GM23248 (cell line): ENCODE data around the gene HOXC12.
A peak's percentile ranks its signal among the peaks of the same experiment; 100 is the strongest.

Experiments
- EZH2 ChIP-seq: fragments of 200-600 bp; sonication (generic); IDR thresholded peaks from 2 replicates; pipeline ENCODE4 v1.6.1; 2018; ENCODE audit warnings: antibody characterized with exemption, mild to moderate bottlenecking; ENCODE audit not compliant: insufficient read depth, poor library complexity, severe bottlenecking
- EZH2phosphoT487 ChIP-seq: fragments of 200-600 bp; sonication (generic); IDR thresholded peaks from 2 replicates; pipeline ENCODE4 v1.6.1; 2018; ENCODE audit warnings: antibody characterized with exemption, moderate library complexity, mild to moderate bottlenecking, low read depth; ENCODE audit not compliant: insufficient read depth

GRCh38 chr12:53939141-53940108, 15.3 kb upstream of the HOXC12 start:
- TF ChIP-seq EZH2 (peak; percentile 63), EZH2phosphoT487 (0 out of 2 replicates have a peak, but pooled peaks have one; percentile 42)
